ENCODE data around the gene KRTAP4-1.
"Not testable (repeated sequence)": the region's sequence is repeated elsewhere in the genome, so short reads cannot be mapped to it uniquely, and the experiment has no call there.

The KRTAP4-1 gene

DNA sequence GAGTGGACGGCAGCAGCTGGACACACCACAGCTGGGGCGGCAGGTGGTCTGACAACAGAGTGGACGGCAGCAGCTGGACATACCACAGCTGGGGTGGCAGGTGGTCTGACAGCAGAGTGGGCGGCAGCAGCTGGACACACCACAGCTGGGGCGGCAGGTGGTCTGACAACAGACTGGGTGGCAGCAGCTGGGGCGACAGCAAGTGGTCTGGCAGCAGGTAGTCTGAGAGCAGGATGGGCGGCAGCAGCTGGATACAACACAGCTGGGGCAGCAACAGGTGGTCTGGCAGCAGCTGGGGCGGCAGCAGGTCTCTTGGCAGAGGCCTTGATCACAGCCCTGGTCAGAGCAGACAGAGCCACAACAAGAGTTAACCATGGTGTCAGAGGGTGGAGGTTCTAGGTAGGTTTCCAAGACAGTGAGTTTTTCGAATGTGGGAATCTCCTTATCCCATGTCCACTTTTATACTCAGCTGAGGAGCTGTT is at the start of gene KRTAP4-1:
TSS of gene KRTAP4-1 (minus strand) at position 432 of the 482 bp plus-strand sequence. CDS start at position 375, 57 bp downstream.
- FAIRE-seq: no peak

DNA sequence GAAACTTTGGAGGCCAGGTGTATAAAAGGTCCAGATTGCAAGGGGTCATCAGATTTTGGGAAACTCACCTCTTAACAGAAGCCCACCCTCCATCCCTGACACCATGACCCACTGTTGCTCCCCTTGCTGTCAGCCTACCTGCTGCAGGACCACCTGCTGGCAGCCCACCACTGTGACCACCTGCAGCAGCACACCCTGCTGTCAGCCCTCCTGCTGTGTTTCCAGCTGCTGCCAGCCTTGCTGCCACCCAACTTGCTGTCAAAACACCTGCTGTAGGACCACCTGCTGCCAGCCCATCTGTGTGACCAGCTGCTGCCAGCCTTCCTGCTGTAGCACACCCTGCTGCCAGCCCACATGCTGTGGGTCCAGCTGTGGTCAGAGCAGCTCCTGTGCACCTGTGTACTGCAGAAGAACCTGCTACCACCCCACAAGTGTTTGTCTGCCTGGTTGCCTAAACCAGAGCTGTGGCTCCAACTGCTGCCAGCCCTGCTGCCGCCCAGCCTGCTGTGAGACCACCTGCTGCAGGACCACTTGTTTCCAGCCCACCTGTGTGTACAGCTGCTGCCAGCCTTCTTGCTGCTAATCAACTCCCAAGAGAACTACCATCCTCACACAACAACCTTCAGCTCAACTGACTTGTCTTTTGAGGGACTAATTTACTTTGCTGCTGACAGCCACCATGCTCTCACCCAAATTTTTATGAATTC is 47.8 kb upstream of the KRTAP4-1 start, which contains the start of gene KRTAP9-3:
TSS of gene KRTAP9-3 (plus strand) at position 51 of the 707 bp plus-strand sequence. CDS start at position 104, 53 bp downstream.
- not testable (repeated sequence) for DNase-seq (ENCODE audit: insufficient read length, low spot score); FAIRE-seq

More for the DNA sequence above, at the start of gene KRTAP4-1:
- no peak for TF ChIP-seq POLR2A (IDR thresholded peaks at IDR 0.05; ENCODE audit: low read depth, low read length)
- DNase-seq (ENCODE audit: insufficient read length, low spot score): no peak

DNA sequence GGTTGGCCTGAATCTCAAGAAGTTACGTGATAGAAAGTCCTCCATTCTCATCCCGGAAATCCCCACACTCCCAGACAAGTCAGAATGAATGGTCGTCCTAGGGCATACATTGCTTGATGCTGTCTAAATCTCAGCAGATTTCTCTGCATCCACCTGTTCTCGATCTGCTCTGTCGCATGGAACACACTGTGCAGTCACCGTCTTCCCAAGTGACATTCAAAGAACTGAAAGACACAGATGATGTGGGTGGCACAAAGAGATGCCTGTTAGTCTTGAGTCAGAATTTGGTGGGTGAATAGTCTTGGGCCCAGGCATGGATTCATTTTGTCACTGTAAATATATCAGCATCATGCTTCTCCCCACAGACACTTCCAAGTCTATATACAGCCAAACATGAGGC is 47.0 kb upstream of the KRTAP4-1 start:
- no peak for FAIRE-seq
- no peak for DNase-seq (ENCODE audit: insufficient read length, low spot score)
- TF ChIP-seq POLR2A (IDR thresholded peaks at IDR 0.05; ENCODE audit: low read depth, low read length): no peak

GRCh38 chr17:41230094-41230493 is 45.4 kb upstream of the KRTAP4-1 start:
- TF ChIP-seq POLR2A (IDR thresholded peaks at IDR 0.05; ENCODE audit: low read depth, low read length): no peak
- FAIRE-seq: no peak
- DNase-seq (ENCODE audit: insufficient read length, low spot score): no peak

DNA sequence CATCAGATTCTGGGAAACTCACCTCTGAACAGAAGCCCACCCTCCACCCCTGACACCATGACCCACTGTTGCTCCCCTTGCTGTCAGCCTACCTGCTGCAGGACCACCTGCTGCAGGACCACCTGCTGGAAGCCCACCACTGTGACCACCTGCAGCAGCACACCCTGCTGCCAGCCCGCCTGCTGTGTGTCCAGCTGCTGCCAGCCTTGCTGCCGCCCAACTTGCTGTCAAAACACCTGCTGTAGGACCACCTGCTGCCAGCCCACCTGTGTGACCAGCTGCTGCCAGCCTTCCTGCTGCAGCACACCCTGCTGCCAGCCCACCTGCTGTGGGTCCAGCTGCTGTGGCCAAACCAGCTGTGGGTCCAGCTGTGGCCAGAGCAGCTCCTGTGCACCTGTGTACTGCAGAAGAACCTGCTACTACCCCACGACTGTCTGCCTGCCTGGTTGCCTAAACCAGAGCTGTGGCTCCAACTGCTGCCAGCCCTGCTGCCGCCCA is 41.9 kb upstream of the KRTAP4-1 start, which contains the start of gene KRTAP9-2:
TSS of gene KRTAP9-2 (plus strand) at position 51 of the 498 bp plus-strand sequence. CDS start at position 58, 7 bp downstream.
- FAIRE-seq; DNase-seq (ENCODE audit: insufficient read length, low spot score): not testable (repeated sequence)

DNA sequence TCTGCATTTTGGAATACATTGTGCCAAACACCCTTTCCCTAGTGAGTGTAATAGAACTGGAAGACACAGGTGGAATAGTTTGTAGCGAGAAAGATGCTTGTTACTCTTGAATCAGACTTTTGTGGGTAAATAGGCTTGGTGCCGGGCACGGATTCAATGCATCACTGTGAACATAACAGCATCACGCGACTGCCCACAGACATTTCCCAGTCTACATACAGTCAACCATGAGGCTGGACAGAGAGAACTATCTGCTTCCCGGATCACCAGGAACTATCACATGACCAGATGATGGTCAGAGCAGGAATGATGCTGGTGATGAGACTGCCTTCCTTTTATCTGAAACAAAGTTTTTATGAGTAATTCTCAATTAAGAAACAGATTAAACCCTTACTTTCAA is 41.3 kb upstream of the KRTAP4-1 start:
- DNase-seq (ENCODE audit: insufficient read length, low spot score) (no peak), FAIRE-seq (no peak)
- no peak for TF ChIP-seq POLR2A (IDR thresholded peaks at IDR 0.05; ENCODE audit: low read depth, low read length)

DNA sequence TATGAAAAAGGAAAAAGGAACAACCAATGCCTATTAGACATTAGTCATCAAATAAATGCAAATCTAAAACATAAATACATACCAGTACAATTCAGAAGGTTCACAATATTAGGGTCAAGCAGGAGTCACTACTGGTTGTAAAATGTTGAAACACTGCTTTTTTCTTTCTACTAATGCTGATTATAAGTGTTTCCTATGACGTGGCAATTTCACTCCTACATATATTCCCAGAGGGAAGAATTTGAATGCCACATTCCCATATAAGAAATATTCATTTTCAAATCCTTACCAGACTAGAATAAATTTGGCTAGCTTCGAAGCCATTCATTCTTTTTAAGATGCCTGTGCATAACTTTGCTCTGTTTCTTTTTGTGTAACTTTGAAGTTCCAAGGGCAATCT is 39.1 kb upstream of the KRTAP4-1 start:
- no peak for FAIRE-seq
- TF ChIP-seq POLR2A (IDR thresholded peaks at IDR 0.05; ENCODE audit: low read depth, low read length): no peak
- no peak for DNase-seq (ENCODE audit: insufficient read length, low spot score)

DNA sequence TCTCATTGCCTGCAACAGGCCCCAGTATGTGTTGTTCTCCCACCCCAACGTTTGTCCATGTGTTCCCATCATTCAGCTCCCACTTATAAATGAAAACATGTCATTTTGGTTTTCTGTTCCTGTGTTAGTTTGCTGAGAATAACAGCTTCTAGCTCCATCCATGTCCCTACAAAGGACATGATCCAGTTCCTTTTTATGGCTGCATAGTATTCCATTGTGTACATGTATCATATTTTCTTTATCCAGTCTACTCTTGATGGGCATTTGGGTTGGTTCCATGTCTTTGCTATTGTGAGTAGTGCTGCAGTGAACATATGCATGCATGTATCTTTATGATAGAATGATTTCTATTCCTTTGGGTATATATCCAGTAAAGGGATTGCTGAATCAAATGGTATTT is 31.0 kb upstream of the KRTAP4-1 start:
- no peak for TF ChIP-seq POLR2A (IDR thresholded peaks at IDR 0.05; ENCODE audit: low read depth, low read length)
- no peak for FAIRE-seq
- DNase-seq (ENCODE audit: insufficient read length, low spot score): no peak

DNA sequence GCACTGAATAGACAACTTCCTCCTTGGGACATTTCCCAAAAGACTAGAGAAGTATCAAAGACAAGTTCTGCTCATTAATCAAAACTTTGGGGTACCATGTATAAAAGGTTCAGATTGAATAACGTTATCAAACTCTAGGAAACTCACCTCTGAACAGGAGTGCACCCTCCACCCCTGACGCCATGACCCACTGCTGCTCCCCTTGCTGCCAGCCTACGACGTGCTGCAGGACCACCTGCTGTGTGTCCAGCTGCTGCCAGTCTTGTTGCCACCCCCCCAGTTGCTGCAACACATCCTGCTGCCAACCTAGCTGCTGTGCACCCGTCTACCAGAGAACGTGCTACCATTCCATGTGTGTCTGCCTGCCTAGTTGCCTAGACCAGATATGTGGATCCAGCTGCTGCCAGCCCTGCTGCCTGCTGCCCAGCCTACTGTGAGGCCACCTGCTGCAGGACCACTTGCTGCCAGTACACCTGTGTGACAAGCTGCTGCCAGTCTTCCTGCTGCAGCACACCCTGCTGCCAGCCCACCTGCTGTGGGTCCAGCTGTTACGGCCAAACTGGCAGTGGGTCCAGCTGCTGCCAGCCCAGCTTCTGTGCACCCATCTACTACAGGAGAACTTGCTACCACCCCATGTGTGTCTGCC is 27.9 kb upstream of the KRTAP4-1 start:
- DNase-seq (ENCODE audit: insufficient read length, low spot score): no peak
- FAIRE-seq: peak; percentile 23
- no peak for TF ChIP-seq POLR2A (IDR thresholded peaks at IDR 0.05; ENCODE audit: low read depth, low read length)

DNA sequence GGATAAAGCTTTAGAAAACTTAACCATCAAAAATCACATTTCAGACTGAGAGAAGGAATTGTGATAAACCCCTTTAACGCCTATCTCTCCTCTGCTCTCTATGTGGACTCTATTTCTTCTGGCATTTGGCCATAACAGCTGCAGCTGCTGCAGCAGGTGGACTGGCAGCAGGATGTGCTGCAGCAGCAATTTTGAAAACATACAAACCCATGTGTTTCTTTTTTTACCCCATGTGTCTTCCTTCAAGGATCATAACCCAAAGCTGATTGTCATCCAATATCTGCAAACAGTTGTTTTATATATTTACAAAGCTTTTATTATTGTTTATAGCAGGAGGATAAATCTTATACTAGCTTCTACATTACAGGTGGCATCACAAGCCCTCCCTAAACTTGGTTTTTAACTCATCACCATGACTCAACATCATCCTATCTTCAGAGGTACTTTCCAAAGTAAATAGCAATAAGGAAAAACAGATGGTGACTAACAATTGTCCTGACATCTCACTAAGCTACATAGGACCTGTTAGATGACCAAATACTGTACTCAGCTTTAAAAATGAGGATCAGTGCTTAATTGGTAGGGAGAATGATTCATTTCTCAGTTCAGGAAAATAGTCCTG is 27.2 kb upstream of the KRTAP4-1 start:
- DNase-seq (ENCODE audit: insufficient read length, low spot score) (no peak), FAIRE-seq (peak; percentile 82)
- no peak for TF ChIP-seq POLR2A (IDR thresholded peaks at IDR 0.05; ENCODE audit: low read depth, low read length)

- no peak for FAIRE-seq
- no peak for TF ChIP-seq POLR2A (IDR thresholded peaks at IDR 0.05; ENCODE audit: low read depth, low read length)
- DNase-seq (ENCODE audit: insufficient read length, low spot score): no peak
Measured at GRCh38 chr17:41199421-41200078, 14.8 kb upstream of the KRTAP4-1 start.

DNA sequence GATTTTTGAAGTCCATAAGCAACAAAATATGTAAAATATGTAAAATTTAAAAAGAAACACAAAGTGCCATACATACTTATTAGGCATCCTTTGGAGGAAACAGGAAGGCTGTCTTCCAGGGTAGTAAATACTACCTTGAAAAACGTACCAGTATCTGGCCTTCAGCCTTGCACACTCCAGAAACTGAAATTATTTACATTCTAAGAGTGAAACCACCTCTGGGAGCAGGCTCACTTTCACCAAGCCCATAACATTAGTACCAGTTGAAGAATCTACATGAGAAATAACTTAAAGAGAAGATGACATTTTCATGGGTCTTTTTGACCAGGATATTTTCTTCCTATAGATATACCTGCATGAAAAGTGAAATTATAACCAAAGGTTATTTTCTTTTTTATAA is 11.4 kb upstream of the KRTAP4-1 start:
- FAIRE-seq (no peak), DNase-seq (ENCODE audit: insufficient read length, low spot score) (no peak)
- TF ChIP-seq POLR2A (IDR thresholded peaks at IDR 0.05; ENCODE audit: low read depth, low read length): no peak

DNA sequence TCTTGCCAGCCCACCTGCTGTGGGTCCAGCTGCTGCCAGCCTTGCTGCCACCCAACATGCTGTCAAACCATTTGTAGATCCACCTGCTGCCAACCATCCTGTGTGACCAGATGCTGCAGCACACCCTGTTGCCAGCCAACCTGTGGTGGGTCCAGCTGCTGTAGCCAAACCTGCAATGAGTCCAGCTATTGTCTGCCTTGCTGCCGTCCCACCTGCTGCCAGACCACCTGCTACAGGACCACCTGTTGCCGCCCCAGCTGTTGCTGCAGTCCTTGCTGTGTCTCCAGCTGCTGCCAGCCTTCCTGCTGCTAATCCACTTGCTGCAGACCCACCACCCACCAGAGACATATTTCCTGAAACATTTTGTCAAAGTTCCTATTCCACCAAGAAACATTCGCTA is 5.6 kb upstream of the KRTAP4-1 start:
- no peak for FAIRE-seq
- no peak for TF ChIP-seq POLR2A (IDR thresholded peaks at IDR 0.05; ENCODE audit: low read depth, low read length)
- DNase-seq (ENCODE audit: insufficient read length, low spot score): no peak

GRCh38 chr17:41189837-41190318 is 5.2 kb upstream of the KRTAP4-1 start, which contains the start of gene KRTAP9-1:
Gene KRTAP9-1, plus strand, starts transcription at chr17:41189887. Its CDS starts 0 bp downstream, at chr17:41189887.
- not testable (repeated sequence) for FAIRE-seq; DNase-seq (ENCODE audit: insufficient read length, low spot score)

All from H54 (cell line).